Endometrial microvascular endothelial cells (primary cell): ENCODE results near the gene SCARF1. TPM values are rescaled to one million over a fixed set of nuclear protein-coding genes. Genes with fewer than 3 reads are reported as not detected.

ENCODE experiments used
- in situ Hi-C: cut with HindIII; loops from 2 replicates; pipeline ENCODE4 v1.10.0; 2017; ENCODE audit warnings: low sequenced_read_pairs, low pct_unique_long_range_greater_than_20kb; ENCODE audit errors: inconsistent ontology term
- total RNA-seq: library from RNA; depleted of rRNA; stranded (reverse); fragments of >200 nt; gene quantifications from one replicate; pipeline ENCODE4 v1.2.3, GENCODE V29; 2015; ENCODE audit errors: inconsistent ontology term

Gene SCARF1
- total RNA-seq, 1 donor from 2014 or later: 120 TPM

- in situ Hi-C loops: no loop called here
Observed at GRCh38 chr17:1648963-1649843, 3.7 kb upstream of the SCARF1 start.

GRCh38 chr17:1648173-1648962 is 2.8 kb upstream of the SCARF1 start:
- in situ Hi-C loops: no loop called here

GRCh38 chr17:1647802-1648171 is 2.3 kb upstream of the SCARF1 start:
- in situ Hi-C loops: no loop called here

- in situ Hi-C loops: no loop called here
Observed at GRCh38 chr17:1646199-1646875, 805 bp upstream of the SCARF1 start.

GRCh38 chr17:1644493-1645206 is 882 bp downstream of the SCARF1 start:
- in situ Hi-C loops: no loop called here

GRCh38 chr17:1643999-1644492 is 1.5 kb downstream of the SCARF1 start:
- in situ Hi-C loops: no loop called here

- in situ Hi-C loops: no loop called here
Observed at GRCh38 chr17:1643293-1643998, 2.1 kb downstream of the SCARF1 start.

- in situ Hi-C loops: no loop called here
Observed at GRCh38 chr17:1641065-1641403, 4.5 kb downstream of the SCARF1 start.

GRCh38 chr17:1640329-1641064 is 5.0 kb downstream of the SCARF1 start:
- in situ Hi-C loops: no loop called here

GRCh38 chr17:1639549-1640180 is 5.9 kb downstream of the SCARF1 start:
- in situ Hi-C loops: no loop called here

- in situ Hi-C loops: no loop called here
Observed at GRCh38 chr17:1638624-1639300, 6.8 kb downstream of the SCARF1 start.

GRCh38 chr17:1638171-1638590 is 7.4 kb downstream of the SCARF1 start:
- in situ Hi-C loops: no loop called here

GRCh38 chr17:1636732-1637285 is 8.7 kb downstream of the SCARF1 start:
- in situ Hi-C loops: no loop called here

GRCh38 chr17:1635675-1636465 is 9.7 kb downstream of the SCARF1 start:
- in situ Hi-C loops: no loop called here

GRCh38 chr17:1634841-1635650 is 10.5 kb downstream of the SCARF1 start:
- in situ Hi-C loops: no loop called here
